Caco-2 (cell line): ENCODE measurements around the gene GLTP. TPM values are rescaled to one million over a fixed set of nuclear protein-coding genes. Genes with fewer than 3 reads are reported as not detected.

ENCODE experiments used
- BruUV-seq: library from RNA; stranded (reverse); fragments of 400-500 nt; replicated peaks from 2 replicates; lab custom pipeline; 2021; lab: Mats Ljungman, UMichigan
- CTCF ChIA-PET: fragments of 300-600 bp; sonication (Branson Sonifier 250); formaldehyde crosslinking; loops from one replicate; lab custom pipeline; 2022; ENCODE audit warnings: antibody characterized with exemption; lab: Charles Lee
- POLR2A ChIA-PET: fragments of 300-600 bp; sonication (Branson Sonifier 250); formaldehyde crosslinking; loops from one replicate; lab custom pipeline; 2022; ENCODE audit warnings: antibody characterized with exemption; lab: Charles Lee
- DNase-seq, 2 experiments: peaks; one replicate each; pipeline versions ENCODE4 v3.0.0 to v3.0.0-alpha.2; 2020 to 2022
- H3K27me3 ChIP-seq: replicated peaks from 2 replicates; pipeline ENCODE4 v1.6.0; 2011; ENCODE audit warnings: low read length; ENCODE audit not compliant: control insufficient read depth, insufficient read depth
- H3K36me3 ChIP-seq: 2 replicates; pipeline ENCODE4 v1.5.1; 2011; ENCODE audit warnings: low read length; ENCODE audit not compliant: control insufficient read depth, insufficient read depth
- H3K4me1 ChIP-seq: fragments of 250-450 bp; sonication (Bioruptor Pico); 2 replicates; pipeline ENCODE4 v1.5.1; 2020; ENCODE audit warnings: mild to moderate bottlenecking
- H3K4me3 ChIP-seq: 2 replicates; pipeline ENCODE4 v1.5.1; 2011; ENCODE audit warnings: low read depth, mild to moderate bottlenecking, control low read depth, low read length
- H3K9me3 ChIP-seq: fragments of 250-450 bp; sonication (Bioruptor Pico); 2 replicates; pipeline ENCODE4 v1.5.1; 2020; ENCODE audit warnings: mild to moderate bottlenecking, moderate library complexity
- H3K27ac Mint-ChIP-seq: one replicate; pipeline ENCODE4 v1.8.0; 2022; ENCODE audit warnings: mixed read lengths; ENCODE audit not compliant: unreplicated experiment
- H3K27me3 Mint-ChIP-seq: one replicate; pipeline ENCODE4 v1.8.0; 2022; ENCODE audit warnings: mixed read lengths; ENCODE audit not compliant: insufficient read depth, unreplicated experiment
- H3K36me3 Mint-ChIP-seq: one replicate; pipeline ENCODE4 v1.8.0; 2022; ENCODE audit warnings: mild to moderate bottlenecking, mixed read lengths; ENCODE audit not compliant: insufficient read depth, unreplicated experiment
- H3K4me1 Mint-ChIP-seq: one replicate; pipeline ENCODE4 v1.8.0; 2022; ENCODE audit warnings: low read depth, mixed read lengths; ENCODE audit not compliant: unreplicated experiment
- H3K4me3 Mint-ChIP-seq: one replicate; pipeline ENCODE4 v1.8.0; 2022; ENCODE audit warnings: mild to moderate bottlenecking, moderate library complexity, mixed read lengths; ENCODE audit not compliant: unreplicated experiment
- H3K9me3 Mint-ChIP-seq: one replicate; pipeline ENCODE4 v1.8.0; 2022; ENCODE audit warnings: mixed read lengths; ENCODE audit not compliant: unreplicated experiment
- intact Hi-C: fragments of 100-400 bp; cut with micrococcal nuclease; formaldehyde crosslinking; loops from one replicate; pipeline ENCODE4 v1.10.0; 2022; ENCODE audit not compliant: unreplicated experiment
- total RNA-seq: library from RNA; stranded (reverse); gene quantifications from 2 replicates; pipeline ENCODE4 v1.2.3, GENCODE V29; 2022
- TF ChIP-seq, protein P1 (sequence below), 2 experiments: fragments of 200-600 bp in 1 of 2; IDR thresholded peaks; 1 replicate in 1 of 2; 2 replicates in 1 of 2; pipeline versions ENCODE4 v1.5.1 to v1.8.0; 2011 to 2022; ENCODE audit warnings: antibody characterized with exemption in 1 of 2, control low read depth in 1 of 2, inconsistent platforms in 1 of 2, low read depth in 1 of 2, low read length in 1 of 2, mild to moderate bottlenecking in 1 of 2, moderate library complexity in 1 of 2; ENCODE audit not compliant: insufficient read depth in 1 of 2, severe bottlenecking in 1 of 2, unreplicated experiment in 1 of 2

The GLTP gene
- total RNA-seq, 1 experiment from 2014 or later: 14.9 TPM

DNA sequence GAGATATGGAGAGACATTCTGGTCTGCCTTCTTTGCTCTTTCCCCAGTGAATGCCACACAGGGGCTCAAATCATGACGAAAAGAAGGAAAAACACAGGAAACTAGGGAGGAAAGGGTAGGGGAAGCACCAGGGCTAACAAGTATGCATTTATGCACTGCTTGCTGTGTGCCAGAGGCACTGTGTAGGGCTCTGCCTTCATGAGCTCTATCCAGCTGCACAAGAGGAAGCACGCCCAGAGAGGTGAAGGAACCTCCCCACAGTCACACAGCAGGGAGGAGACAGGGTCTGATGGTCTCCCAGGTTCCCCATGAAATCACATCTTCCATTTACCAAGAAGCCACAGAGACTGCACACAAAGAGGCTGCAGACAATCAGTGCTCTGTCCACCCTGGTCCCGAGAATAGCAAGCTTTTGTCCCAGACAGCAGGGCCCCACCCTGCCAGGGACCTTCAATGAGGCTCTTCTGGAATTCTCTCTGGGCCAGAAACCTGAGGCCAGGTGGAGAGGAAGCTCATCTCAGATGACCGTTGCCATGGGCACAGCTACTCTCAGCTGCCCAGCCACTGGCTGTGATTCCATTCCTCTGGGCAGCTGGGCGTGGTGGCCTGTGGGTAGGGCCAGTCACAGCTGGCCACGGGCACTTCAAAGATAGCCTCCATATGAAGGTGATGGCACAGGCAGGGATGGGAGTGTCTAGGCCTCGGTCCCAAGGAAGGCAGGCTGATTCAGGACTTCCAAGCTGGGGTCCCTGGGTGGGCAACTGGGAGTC, 39.9 kb downstream of the GLTP start:
- ChIA-PET CTCF (no interaction called here), POLR2A (no interaction called here)
- Histone ChIP-seq H3K36me3 (no peaks in the 10 kb centered on the region), H3K4me1 (no peaks in the 10 kb centered on the region), H3K9me3 (no peaks in the 10 kb centered on the region), H3K27me3 (no peaks in the 10 kb centered on the region), H3K4me3 (no peak overlapping the region)
- TF ChIP-seq, protein P1, sequence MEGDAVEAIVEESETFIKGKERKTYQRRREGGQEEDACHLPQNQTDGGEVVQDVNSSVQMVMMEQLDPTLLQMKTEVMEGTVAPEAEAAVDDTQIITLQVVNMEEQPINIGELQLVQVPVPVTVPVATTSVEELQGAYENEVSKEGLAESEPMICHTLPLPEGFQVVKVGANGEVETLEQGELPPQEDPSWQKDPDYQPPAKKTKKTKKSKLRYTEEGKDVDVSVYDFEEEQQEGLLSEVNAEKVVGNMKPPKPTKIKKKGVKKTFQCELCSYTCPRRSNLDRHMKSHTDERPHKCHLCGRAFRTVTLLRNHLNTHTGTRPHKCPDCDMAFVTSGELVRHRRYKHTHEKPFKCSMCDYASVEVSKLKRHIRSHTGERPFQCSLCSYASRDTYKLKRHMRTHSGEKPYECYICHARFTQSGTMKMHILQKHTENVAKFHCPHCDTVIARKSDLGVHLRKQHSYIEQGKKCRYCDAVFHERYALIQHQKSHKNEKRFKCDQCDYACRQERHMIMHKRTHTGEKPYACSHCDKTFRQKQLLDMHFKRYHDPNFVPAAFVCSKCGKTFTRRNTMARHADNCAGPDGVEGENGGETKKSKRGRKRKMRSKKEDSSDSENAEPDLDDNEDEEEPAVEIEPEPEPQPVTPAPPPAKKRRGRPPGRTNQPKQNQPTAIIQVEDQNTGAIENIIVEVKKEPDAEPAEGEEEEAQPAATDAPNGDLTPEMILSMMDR (IDR thresholded peaks at IDR 0.05; ENCODE audit: insufficient read depth in 1 of 2, low read depth in 1 of 2, low read length in 1 of 2, severe bottlenecking in 1 of 2, unreplicated experiment in 1 of 2): no peak
- Mint-ChIP-seq H3K27ac (peak overlapping the region; percentile 32), H3K27me3 (no peaks in the 10 kb centered on the region), H3K4me3 (no peak overlapping the region), H3K36me3 (no peaks in the 10 kb centered on the region), H3K4me1 (no peaks in the 10 kb centered on the region), H3K9me3 (no peaks in the 10 kb centered on the region)
- DNase-seq: peak; percentile 21 to 71
- BruUV-seq: no TSS peak
- intact Hi-C loops: no loop called here

DNA sequence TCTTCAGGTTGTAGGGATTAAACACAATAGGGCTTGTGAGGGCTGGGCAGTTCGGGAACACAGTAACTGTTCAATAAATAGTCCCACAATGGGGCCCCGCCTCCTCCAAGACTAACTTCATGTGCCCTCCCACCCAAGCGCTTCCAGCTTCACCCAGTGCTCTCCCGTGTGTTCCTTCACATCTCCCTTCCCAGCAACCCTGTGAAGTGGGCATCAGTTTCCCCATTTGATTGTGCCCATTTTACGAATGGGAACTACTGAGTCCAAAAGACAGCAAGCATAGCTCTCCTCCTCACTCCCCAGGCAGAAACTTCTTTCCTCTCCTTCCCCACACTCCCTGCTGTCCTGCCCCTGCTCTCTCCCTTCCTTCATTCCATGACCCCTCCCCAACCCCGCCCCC, 40.9 kb downstream of the GLTP start:
- ChIA-PET POLR2A (no interaction called here), CTCF (no interaction called here)
- Mint-ChIP-seq H3K4me3 (no peak overlapping the region), H3K27ac (no peak overlapping the region), H3K9me3 (no peaks in the 10 kb centered on the region), H3K4me1 (no peaks in the 10 kb centered on the region), H3K36me3 (no peaks in the 10 kb centered on the region), H3K27me3 (no peaks in the 10 kb centered on the region)
- no peaks in the 10 kb centered on the region for H3K36me3 ChIP-seq
- no peak for DNase-seq
- TF ChIP-seq, protein P1 (IDR thresholded peaks at IDR 0.05; ENCODE audit: insufficient read depth in 1 of 2, low read depth in 1 of 2, low read length in 1 of 2, severe bottlenecking in 1 of 2, unreplicated experiment in 1 of 2): no peak
- no TSS peak for BruUV-seq
- no peak overlapping the region for H3K4me3 ChIP-seq
- intact Hi-C loops: no loop called here
- no peaks in the 10 kb centered on the region for H3K9me3 ChIP-seq
- H3K4me1 ChIP-seq: no peaks in the 10 kb centered on the region
- H3K27me3 ChIP-seq: no peaks in the 10 kb centered on the region

DNA sequence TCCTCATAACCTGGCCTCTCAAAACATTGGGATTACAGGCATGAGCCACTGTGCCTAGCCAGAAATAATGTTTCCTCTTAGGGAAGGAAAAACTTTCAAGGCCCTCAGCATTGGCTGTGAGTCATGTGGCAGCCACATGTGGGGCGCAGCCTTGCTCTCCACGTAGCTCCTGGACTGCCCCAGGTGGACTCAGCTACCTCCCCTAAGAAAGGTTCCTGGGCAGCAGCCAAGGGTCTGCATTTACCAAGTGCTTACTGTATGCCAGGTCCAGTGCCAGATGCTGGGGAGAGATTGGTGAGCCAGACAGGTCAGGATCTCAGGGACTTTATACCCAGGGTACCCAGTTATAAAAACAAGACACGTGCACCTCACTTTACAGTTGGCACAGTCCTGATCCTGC, 43.4 kb downstream of the GLTP start:
- TF ChIP-seq, protein P1 (IDR thresholded peaks at IDR 0.05; ENCODE audit: insufficient read depth in 1 of 2, low read depth in 1 of 2, low read length in 1 of 2, severe bottlenecking in 1 of 2, unreplicated experiment in 1 of 2): no peak
- no peak overlapping the region for H3K27ac Mint-ChIP-seq
- H3K36me3 ChIP-seq: no peaks in the 10 kb centered on the region
- H3K36me3 Mint-ChIP-seq: no peaks in the 10 kb centered on the region
- H3K4me1 ChIP-seq: no peaks in the 10 kb centered on the region
- H3K9me3 ChIP-seq: no peaks in the 10 kb centered on the region
- H3K27me3 Mint-ChIP-seq: no peaks in the 10 kb centered on the region
- BruUV-seq: no TSS peak
- no peak overlapping the region for H3K4me3 ChIP-seq
- no peak for DNase-seq
- H3K4me3 Mint-ChIP-seq: no peak overlapping the region
- intact Hi-C loops: no loop called here
- H3K4me1 Mint-ChIP-seq: no peaks in the 10 kb centered on the region
- no peaks in the 10 kb centered on the region for H3K27me3 ChIP-seq
- CTCF ChIA-PET: interaction anchor here (2.1 kb wide), 1 partner anchor 8 kb away, joined by 4 read pairs; no protein-coding TSS in a partner anchor
- no peaks in the 10 kb centered on the region for H3K9me3 Mint-ChIP-seq
- POLR2A ChIA-PET: no interaction called here
